Measurements from ENCODE around the gene PTCHD1. TPM values are rescaled to one million over a fixed set of nuclear protein-coding genes. Genes with fewer than 3 reads are reported as not detected.
A peak's percentile ranks its signal among the peaks of the same experiment; 100 is the strongest.

PTCHD1 gene
- total and polyA plus RNA-seq, 5 donors from 2014 or later = not detected

DNA sequence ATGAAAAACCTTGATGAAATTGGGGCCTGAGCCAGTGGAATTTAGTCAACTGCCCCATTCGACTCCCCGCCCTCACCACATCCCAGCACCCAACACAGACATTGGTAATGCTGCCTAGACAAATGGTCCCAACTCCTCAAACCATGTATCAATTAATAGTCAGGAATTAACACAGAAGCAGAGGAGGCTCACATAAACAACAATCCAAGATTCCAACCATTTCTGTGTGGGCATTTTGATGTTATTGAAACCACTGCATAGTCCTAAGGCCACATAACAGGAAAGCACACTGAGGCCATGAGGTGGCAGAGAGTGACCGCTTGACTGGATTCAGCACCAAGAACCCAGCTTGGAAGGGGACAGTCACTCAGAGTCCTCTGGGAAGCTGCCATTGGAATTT, 22.5 kb upstream of the PTCHD1 start:
- H3K27me3 Mint-ChIP-seq = no peaks in the 10 kb centered on the region
- no peak for ATAC-seq (ENCODE audit: low read depth in 2 of 2)
- no peak for DNase-seq

DNA sequence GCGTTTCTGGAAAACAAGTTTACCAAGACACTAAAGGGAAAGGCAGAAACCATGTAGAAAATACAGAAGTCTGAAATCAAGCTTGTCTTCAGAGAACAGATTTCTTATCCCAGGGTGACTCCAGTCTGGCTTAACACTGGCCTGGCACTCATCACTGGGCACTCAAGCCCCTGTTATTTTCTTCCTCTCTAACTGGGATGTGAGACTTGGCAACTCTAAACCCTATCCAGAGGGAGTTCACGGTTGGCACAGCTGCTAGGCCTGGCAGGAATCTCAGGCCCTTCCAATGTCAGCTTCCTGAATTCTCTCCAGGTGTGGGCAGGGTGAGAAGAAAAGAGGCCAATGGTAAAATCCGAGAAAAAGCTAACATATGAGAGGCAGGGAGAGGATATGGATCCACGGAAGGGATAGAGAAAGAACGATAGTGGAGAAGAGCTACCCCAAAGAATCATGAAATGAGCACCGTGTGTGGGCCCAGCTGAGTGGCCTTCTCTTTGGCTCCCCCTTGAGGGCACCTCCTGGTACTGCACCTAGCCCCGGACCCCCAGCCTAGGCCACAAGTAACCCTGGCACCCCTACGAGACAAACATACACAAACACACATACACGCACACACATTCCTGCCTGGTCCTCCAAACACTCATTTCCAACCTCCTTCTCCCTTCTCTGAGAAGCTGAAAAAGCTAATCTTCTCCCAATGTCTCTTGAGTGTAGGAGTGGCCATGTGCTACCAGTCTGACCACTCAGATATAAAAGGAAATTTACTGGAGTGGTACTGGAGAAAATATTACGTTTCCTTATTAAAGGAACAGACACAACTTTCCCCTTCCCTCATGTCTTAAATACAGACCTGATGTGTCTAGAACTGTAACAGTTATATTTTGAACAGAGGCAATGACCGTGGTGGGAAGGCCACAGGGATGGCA, 16.6 kb upstream of the PTCHD1 start:
- Histone ChIP-seq H3K9me3 (ENCODE audit: control insufficient read depth in 2 of 2, low read length in 2 of 2) (no peaks in the 10 kb centered on the region), H3K27me3 (ENCODE audit: control insufficient read depth, insufficient read depth, low read length) (no peaks in the 10 kb centered on the region), H3K36me3 (ENCODE audit: control insufficient read depth, insufficient read depth, low read length) (no peaks in the 10 kb centered on the region), H3K27ac (ENCODE audit: insufficient read depth, low read length, poor library complexity, severe bottlenecking) (no peak overlapping the region), H3K4me3 (ENCODE audit: low read depth, low read length) (no peak overlapping the region), H3K4me1 (ENCODE audit: control insufficient read depth, insufficient read depth, low read length, poor library complexity, severe bottlenecking) (no peaks in the 10 kb centered on the region)
- peak in 2 of 3 donors; percentile 9 to 25 for DNase-seq
- H3K9me3 Mint-ChIP-seq = no peaks in the 10 kb centered on the region
- ATAC-seq (ENCODE audit: low read depth in 2 of 2) = no peak
- H3K27me3 Mint-ChIP-seq = no peaks in the 10 kb centered on the region
- H3K36me3 Mint-ChIP-seq = no peaks in the 10 kb centered on the region
- peak overlapping the region in 1 of 3 donors; percentile 23 for H3K27ac Mint-ChIP-seq
- H3K4me3 Mint-ChIP-seq = no peak overlapping the region
- H3K4me1 Mint-ChIP-seq = no peaks in the 10 kb centered on the region

More for the DNA sequence above, 22.5 kb upstream of the PTCHD1 start:
- no peaks in the 10 kb centered on the region for H3K4me1 ChIP-seq (ENCODE audit: control insufficient read depth, insufficient read depth, low read length, poor library complexity, severe bottlenecking)
- Mint-ChIP-seq H3K4me1 (no peaks in the 10 kb centered on the region), H3K9me3 (peaks cover 0 to 2% (median 0%) of the 10 kb centered on the region in 7 donors), H3K36me3 (no peaks in the 10 kb centered on the region), H3K27ac (no peak overlapping the region), H3K4me3 (no peak overlapping the region)
- no peak overlapping the region for H3K4me3 ChIP-seq (ENCODE audit: low read depth, low read length)
- H3K27ac ChIP-seq (ENCODE audit: insufficient read depth, low read length, poor library complexity, severe bottlenecking) = no peak overlapping the region
- no peaks in the 10 kb centered on the region for H3K27me3 ChIP-seq (ENCODE audit: control insufficient read depth, insufficient read depth, low read length)
- H3K36me3 ChIP-seq (ENCODE audit: control insufficient read depth, insufficient read depth, low read length) = no peaks in the 10 kb centered on the region
- H3K9me3 ChIP-seq (ENCODE audit: control insufficient read depth in 2 of 2, low read length in 2 of 2) = no peaks in the 10 kb centered on the region

DNA sequence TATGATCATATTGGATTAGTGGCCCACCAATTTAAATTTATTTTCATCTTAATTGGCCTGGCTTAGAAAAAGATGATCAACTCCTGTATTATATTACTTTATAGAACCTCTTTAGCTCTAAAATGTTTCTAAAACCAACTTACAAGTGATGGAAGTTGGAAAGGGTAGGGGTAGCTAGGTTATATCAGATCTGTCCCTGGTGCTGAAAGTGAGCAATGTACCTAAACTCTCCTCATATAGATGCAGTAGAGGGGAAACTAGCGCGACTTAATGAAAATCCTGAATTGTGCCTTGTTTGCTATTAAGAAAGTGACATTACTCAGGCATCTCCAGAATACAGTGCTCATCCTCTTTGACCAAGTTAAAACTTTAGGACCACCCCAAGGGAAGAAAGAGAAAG, 7.5 kb upstream of the PTCHD1 start:
- H3K27me3 Mint-ChIP-seq = peaks cover 18% of the 10 kb centered on the region
- no peaks in the 10 kb centered on the region for H3K36me3 Mint-ChIP-seq
- H3K9me3 Mint-ChIP-seq = peaks cover 0 to 5% (median 0%) of the 10 kb centered on the region in 7 donors
- no peaks in the 10 kb centered on the region for H3K9me3 ChIP-seq (ENCODE audit: control insufficient read depth in 2 of 2, low read length in 2 of 2)
- no peak for DNase-seq
- H3K27ac ChIP-seq (ENCODE audit: insufficient read depth, low read length, poor library complexity, severe bottlenecking) = no peak overlapping the region
- no peak overlapping the region for H3K27ac Mint-ChIP-seq
- no peak for ATAC-seq (ENCODE audit: low read depth in 2 of 2)
- no peaks in the 10 kb centered on the region for H3K4me1 ChIP-seq (ENCODE audit: control insufficient read depth, insufficient read depth, low read length, poor library complexity, severe bottlenecking)
- H3K27me3 ChIP-seq (ENCODE audit: control insufficient read depth, insufficient read depth, low read length) = peaks cover 3% of the 10 kb centered on the region
- peaks cover 0 to under 1% (median 0%) of the 10 kb centered on the region in 4 donors for H3K4me1 Mint-ChIP-seq
- no peaks in the 10 kb centered on the region for H3K36me3 ChIP-seq (ENCODE audit: control insufficient read depth, insufficient read depth, low read length)
- no peak overlapping the region for H3K4me3 ChIP-seq (ENCODE audit: low read depth, low read length)
- H3K4me3 Mint-ChIP-seq = no peak overlapping the region

DNA sequence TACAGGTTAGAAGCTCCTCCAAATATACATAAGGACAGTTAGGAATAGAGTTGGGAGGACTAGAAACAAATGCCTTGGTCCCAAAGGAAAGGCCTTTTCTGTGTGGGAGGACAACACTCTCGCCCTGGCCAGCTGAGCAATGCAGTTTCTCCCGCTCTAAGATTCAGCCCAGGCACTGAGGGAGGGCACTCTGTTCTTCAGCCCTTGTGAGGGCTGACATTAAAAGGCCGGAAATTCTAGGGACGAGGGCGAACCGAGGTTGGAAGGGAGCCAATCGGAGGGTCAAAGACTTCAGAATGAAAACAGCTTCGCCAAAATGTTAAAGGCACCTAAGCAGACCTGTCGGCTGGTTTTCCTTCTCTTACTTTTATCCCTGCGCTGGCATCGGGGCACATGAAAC, 2.9 kb upstream of the PTCHD1 start:
- Histone ChIP-seq H3K36me3 (ENCODE audit: control insufficient read depth, insufficient read depth, low read length) (no peaks in the 10 kb centered on the region), H3K4me1 (ENCODE audit: control insufficient read depth, insufficient read depth, low read length, poor library complexity, severe bottlenecking) (no peaks in the 10 kb centered on the region), H3K4me3 (ENCODE audit: low read depth, low read length) (no peak overlapping the region), H3K27ac (ENCODE audit: insufficient read depth, low read length, poor library complexity, severe bottlenecking) (no peak overlapping the region), H3K9me3 (ENCODE audit: control insufficient read depth in 2 of 2, low read length in 2 of 2) (no peaks in the 10 kb centered on the region), H3K27me3 (ENCODE audit: control insufficient read depth, insufficient read depth, low read length) (peaks cover 6% of the 10 kb centered on the region)
- Mint-ChIP-seq H3K27me3 (peaks cover 22% of the 10 kb centered on the region), H3K36me3 (no peaks in the 10 kb centered on the region), H3K4me3 (peak overlapping the region in 1 of 4 donors; percentile 77), H3K27ac (no peak overlapping the region), H3K4me1 (peaks cover 0 to 12% (median 1%) of the 10 kb centered on the region in 4 donors), H3K9me3 (peaks cover 0 to 5% (median 0%) of the 10 kb centered on the region in 7 donors)
- no peak for ATAC-seq (ENCODE audit: low read depth in 2 of 2)
- DNase-seq = no peak

DNA sequence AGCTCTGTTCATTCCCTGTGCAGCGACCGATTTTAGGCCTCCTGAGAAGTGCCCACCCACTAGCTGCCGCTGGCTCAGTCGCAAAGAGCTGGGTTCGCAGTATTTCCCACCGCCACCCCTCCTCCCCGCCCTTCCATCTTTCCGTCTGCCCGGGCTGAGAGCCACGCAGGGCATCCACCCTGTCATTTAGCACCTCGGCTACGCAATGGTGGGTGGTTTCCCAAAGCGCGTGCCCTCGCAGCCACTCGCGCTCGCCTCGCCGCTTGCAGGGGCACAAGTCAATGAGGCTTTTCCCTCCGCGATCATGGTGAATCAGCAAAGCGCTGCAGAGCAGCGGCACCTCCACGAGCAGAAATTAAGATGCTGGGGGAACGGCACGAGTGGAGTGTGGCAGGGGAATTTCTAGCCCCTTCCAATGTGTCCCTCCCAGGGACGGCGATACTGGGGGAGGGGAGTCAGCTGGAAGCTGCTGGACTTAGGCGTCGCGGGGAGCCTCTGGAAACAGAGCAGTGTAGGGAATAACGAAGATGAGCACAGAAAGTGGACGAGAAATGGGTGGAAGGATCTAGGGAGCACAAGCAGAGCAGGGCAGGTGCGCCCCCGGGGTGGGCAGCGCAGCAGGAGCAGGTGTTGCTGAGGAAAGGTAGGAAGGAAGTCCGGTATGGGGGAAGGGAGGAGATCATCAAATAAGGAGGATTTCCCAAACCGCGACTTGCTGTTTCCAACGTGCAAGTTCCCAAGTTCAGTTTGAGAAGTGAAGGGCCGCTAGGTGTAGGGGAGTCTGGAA, 2.4 kb upstream of the PTCHD1 start:
- H3K4me3 ChIP-seq (ENCODE audit: low read depth, low read length) = no peak overlapping the region
- no peak overlapping the region for H3K27ac Mint-ChIP-seq
- peaks cover 0 to 5% (median 0%) of the 10 kb centered on the region in 7 donors for H3K9me3 Mint-ChIP-seq
- H3K36me3 Mint-ChIP-seq = no peaks in the 10 kb centered on the region
- H3K4me3 Mint-ChIP-seq = peak overlapping the region in 3 of 4 donors; percentile 46 to 77 (median 75)
- peak in 1 of 3 donors; percentile 6 for DNase-seq
- H3K36me3 ChIP-seq (ENCODE audit: control insufficient read depth, insufficient read depth, low read length) = no peaks in the 10 kb centered on the region
- peaks cover 20% of the 10 kb centered on the region for H3K27me3 Mint-ChIP-seq
- ATAC-seq (ENCODE audit: low read depth in 2 of 2) = no peak
- H3K27me3 ChIP-seq (ENCODE audit: control insufficient read depth, insufficient read depth, low read length) = peaks cover 4% of the 10 kb centered on the region
- H3K27ac ChIP-seq (ENCODE audit: insufficient read depth, low read length, poor library complexity, severe bottlenecking) = no peak overlapping the region
- H3K4me1 ChIP-seq (ENCODE audit: control insufficient read depth, insufficient read depth, low read length, poor library complexity, severe bottlenecking) = no peaks in the 10 kb centered on the region
- no peaks in the 10 kb centered on the region for H3K9me3 ChIP-seq (ENCODE audit: control insufficient read depth in 2 of 2, low read length in 2 of 2)
- H3K4me1 Mint-ChIP-seq = peaks cover 0 to 12% (median 1%) of the 10 kb centered on the region in 4 donors

DNA sequence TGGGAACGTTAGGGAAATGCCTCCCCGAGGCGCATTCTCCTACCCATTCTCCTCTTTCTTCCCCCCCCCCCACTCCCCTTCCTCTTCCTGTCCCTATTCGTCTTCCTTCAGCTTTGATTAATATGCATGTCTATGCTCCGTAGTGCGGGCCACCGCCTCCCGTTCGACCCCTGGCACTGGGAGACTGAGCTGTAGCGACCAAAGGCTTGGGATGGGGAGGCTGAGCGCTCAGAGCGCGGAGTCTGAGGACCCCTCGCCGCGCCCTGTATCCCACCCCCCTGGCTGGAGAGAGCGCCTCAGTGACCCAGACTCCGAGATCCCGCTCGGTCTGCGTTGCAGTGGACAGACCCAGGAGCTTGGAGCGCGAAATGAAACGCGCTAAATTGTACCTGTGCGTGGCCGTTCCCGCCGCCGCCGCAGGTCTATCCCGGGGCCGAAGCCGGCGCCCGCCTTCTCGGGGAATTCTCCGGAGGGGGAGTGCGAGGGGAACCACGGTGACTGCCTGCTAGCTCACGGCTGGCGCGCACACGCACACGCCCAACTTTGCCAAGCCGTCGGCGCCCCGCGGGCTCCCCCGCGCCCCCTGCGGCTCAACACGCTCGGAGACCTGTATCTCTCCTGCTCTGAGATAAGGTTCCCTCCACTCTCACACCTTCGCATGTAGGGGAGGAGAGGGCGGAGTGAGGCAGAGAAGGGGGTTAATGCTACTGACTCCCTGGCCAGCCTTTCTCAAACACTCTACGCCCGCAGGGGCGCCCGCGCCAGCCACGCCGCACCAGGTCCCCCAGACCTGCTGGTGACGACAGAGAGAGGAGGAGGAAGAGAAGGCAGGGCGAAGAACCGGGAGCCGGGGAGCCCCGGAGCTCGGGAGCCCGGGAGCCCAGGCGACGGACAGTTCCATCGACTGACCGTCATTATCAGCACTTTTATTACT, 1.5 kb upstream of the PTCHD1 start:
- peak overlapping the region in 2 of 4 donors; percentile 41 to 75 for H3K4me3 Mint-ChIP-seq
- H3K27me3 Mint-ChIP-seq = peaks cover 23% of the 10 kb centered on the region

More for the DNA sequence above, 1.5 kb upstream of the PTCHD1 start:
- Histone ChIP-seq H3K4me3 (ENCODE audit: low read depth, low read length) (no peak overlapping the region), H3K9me3 (ENCODE audit: control insufficient read depth in 2 of 2, low read length in 2 of 2) (no peaks in the 10 kb centered on the region), H3K27me3 (ENCODE audit: control insufficient read depth, insufficient read depth, low read length) (peaks cover 3% of the 10 kb centered on the region), H3K36me3 (ENCODE audit: control insufficient read depth, insufficient read depth, low read length) (no peaks in the 10 kb centered on the region), H3K27ac (ENCODE audit: insufficient read depth, low read length, poor library complexity, severe bottlenecking) (no peak overlapping the region), H3K4me1 (ENCODE audit: control insufficient read depth, insufficient read depth, low read length, poor library complexity, severe bottlenecking) (no peaks in the 10 kb centered on the region)
- Mint-ChIP-seq H3K9me3 (peaks cover 0 to 5% (median 0%) of the 10 kb centered on the region in 7 donors), H3K4me1 (peaks cover 0 to 12% (median 1%) of the 10 kb centered on the region in 4 donors), H3K27ac (no peak overlapping the region), H3K36me3 (no peaks in the 10 kb centered on the region)
- DNase-seq (no peak), ATAC-seq (ENCODE audit: low read depth in 2 of 2) (no peak)
